Tibial nerve (tissue), 4 donors: Measurements from ENCODE around the gene SEMA4G.

Experiments
- EP300 ChIP-seq, 2 donors: sonication (generic); formaldehyde crosslinking; IDR thresholded peaks; one replicate each; pipeline ENCODE4 v1.6.1; 2017; ENCODE audit warnings: antibody characterized with exemption in 2 of 2, mild to moderate bottlenecking in 1 of 2
- POLR2A ChIP-seq, 2 donors: fragments of 450-650 bp; IDR thresholded peaks; one replicate each; pipeline ENCODE4 v1.6.1; 2017; ENCODE audit warnings: antibody characterized with exemption in 2 of 2, mild to moderate bottlenecking in 2 of 2, moderate library complexity in 2 of 2
- TF ChIP-seq, protein P1 (sequence below), 5 experiments: fragments of 200-600 bp in 3 of 5; fragments of 450-650 bp in 2 of 5; sonication (generic) in 3 of 5; IDR thresholded peaks; one replicate each; pipeline ENCODE4 v1.5.1; 2016 to 2019; ENCODE audit warnings: antibody characterized with exemption in 5 of 5, mild to moderate bottlenecking in 3 of 5, moderate library complexity in 2 of 5

DNA sequence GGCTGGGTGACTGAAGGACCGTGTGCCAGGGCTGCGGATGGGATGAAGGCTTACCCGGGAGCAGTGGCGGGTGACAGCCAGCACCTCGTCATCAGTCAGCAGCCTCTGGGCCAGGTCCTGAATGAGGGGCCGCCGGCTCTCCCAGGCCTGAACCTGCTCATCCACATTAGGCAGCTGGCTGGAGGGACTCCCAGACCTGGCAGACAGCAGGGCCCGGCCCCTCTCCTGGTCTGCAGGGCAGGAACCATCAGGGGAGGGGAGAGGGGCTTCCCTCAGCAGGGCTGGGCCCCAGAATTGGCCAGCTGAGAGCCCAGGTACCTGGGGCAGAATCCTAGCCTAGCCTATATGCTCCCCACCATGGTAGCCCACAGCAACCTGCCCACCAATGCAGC is 46.3 kb downstream of the SEMA4G start:
- TF ChIP-seq, protein P1, sequence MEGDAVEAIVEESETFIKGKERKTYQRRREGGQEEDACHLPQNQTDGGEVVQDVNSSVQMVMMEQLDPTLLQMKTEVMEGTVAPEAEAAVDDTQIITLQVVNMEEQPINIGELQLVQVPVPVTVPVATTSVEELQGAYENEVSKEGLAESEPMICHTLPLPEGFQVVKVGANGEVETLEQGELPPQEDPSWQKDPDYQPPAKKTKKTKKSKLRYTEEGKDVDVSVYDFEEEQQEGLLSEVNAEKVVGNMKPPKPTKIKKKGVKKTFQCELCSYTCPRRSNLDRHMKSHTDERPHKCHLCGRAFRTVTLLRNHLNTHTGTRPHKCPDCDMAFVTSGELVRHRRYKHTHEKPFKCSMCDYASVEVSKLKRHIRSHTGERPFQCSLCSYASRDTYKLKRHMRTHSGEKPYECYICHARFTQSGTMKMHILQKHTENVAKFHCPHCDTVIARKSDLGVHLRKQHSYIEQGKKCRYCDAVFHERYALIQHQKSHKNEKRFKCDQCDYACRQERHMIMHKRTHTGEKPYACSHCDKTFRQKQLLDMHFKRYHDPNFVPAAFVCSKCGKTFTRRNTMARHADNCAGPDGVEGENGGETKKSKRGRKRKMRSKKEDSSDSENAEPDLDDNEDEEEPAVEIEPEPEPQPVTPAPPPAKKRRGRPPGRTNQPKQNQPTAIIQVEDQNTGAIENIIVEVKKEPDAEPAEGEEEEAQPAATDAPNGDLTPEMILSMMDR (IDR thresholded peaks at IDR 0.05) = no peak
- TF ChIP-seq POLR2A (IDR thresholded peaks at IDR 0.05) (no peak), EP300 (IDR thresholded peaks at IDR 0.05) (no peak)
